Measurements from ENCODE around the gene MLLT6. TPM values are rescaled to one million over a fixed set of nuclear protein-coding genes. Genes with fewer than 3 reads are reported as not detected.

The MLLT6 gene
- total and polyA plus RNA-seq, 10 of the 15 experiments (the other 5 are each of a cell fraction or from before 2014, with no cell fraction given): 4.8 to 105 (median 36.3) TPM

DNA sequence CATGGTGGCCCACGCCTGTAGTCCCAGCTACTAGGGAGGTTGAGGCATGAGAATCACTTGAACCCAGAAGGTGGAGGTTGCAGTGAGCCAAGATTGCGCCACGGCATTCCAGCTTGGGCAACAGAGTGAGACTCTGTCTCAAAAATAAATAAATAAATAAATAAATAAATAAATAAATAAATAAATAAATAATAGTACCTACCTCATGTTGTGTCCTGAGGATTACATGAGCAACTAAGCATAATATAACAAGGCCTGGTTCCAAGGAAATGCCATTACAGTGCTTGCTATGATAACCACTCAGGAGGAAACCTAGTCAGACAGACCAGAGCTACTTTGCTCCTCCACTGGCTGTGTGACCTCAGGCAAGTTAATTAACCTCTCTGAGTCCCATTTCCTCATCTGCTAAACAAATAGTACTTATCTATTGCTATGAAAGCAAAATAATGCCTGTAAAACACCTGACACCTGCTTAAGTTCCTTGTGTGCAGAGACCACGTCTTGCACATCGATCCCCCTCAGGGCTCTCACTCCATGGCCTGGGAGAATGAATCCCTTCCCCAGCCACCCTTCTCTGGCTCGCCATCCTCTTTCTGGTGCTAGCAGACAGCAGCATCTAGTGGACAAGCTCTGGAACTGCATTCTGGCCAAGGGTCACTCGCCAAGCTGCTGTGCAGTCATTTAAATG is 37.8 kb upstream of the MLLT6 start:
- peaks cover 6 to 11% of the 10 kb centered on the region in 2 experiments; a peak in 3 of 4 replicates for H3K27me3 ChIP-seq (replicated peaks in 1 of 2; ENCODE audit: control insufficient read depth in 2 of 2, insufficient read depth in 2 of 2, low read length in 1 of 2)
- H3K9ac ChIP-seq (ENCODE audit: control insufficient read depth, insufficient read depth, low read length): no peak overlapping the region
- ChIA-PET SMC1A (ENCODE audit: uncharacterized antibody, unreplicated experiment) (interaction anchor here (0.6 to 10.8 kb wide), 26 partner anchors 8 to 486 kb away, joined by 3 to 227 read pairs (median 4); partner anchors contain the start of gene SRCIN1), CTCF (interaction anchor here (0.6 to 14.9 kb wide), 45 partner anchors 10 to 323 kb away, joined by 3 to 492 read pairs (median 5); partner anchors contain the start of gene GPR179), RAD21 (ENCODE audit: unreplicated experiment) (interaction anchor here (0.6 to 13.5 kb wide), 23 partner anchors 9 to 318 kb away, joined by 3 to 294 read pairs (median 4); partner anchors contain the start of genes ARHGAP23, PSMB3 and SRCIN1), POLR2A (interaction anchor here (1.0 kb wide), 2 partner anchors 108 to 203 kb away, joined by 3 to 13 read pairs; partner anchors contain the start of gene LASP1)
- no peak overlapping the region for H2AFZ ChIP-seq (ENCODE audit: control insufficient read depth, low read depth, low read length)
- in situ Hi-C loops (cut with MboI) (loop anchor here (5.0 kb wide), 1 partner anchor 110 kb away; no protein-coding TSS in a partner anchor), intact Hi-C loops (cut with micrococcal nuclease; ENCODE audit: unreplicated experiment) (loop anchor here (1.0 to 5.0 kb wide), 7 partner anchors 61 to 244 kb away; no protein-coding TSS in a partner anchor)
- peaks cover under 1% of the 10 kb centered on the region; the same call in 1 of the 2 replicates for H4K20me1 ChIP-seq (ENCODE audit: control insufficient read depth, insufficient read depth)
- no peak for DNase-seq (ENCODE audit: low read depth, low spot score)
- H3K9me3 ChIP-seq (replicated peaks; ENCODE audit: control insufficient read depth, insufficient read depth, low read length): no peaks in the 10 kb centered on the region
- H3K27ac ChIP-seq (ENCODE audit: control insufficient read depth, insufficient read depth): no peak overlapping the region
- no peak overlapping the region for H3K4me3 ChIP-seq
- H3K4me1 ChIP-seq (ENCODE audit: control insufficient read depth, insufficient read depth, low read length): peaks cover 5% of the 10 kb centered on the region
- H3K79me2 ChIP-seq (ENCODE audit: control insufficient read depth, insufficient read depth, low read length): no peaks in the 10 kb centered on the region
- FAIRE-seq: no peak
- no TSS peak for BruUV-seq (replicated peaks)
- H3K36me3 ChIP-seq (ENCODE audit: control insufficient read depth in 2 of 2, insufficient read depth in 2 of 2, low read length in 1 of 2): no peaks in the 10 kb centered on the region
- peak; percentile 76 for ATAC-seq
- WGBS (ENCODE audit: insufficient coverage, insufficient replicate concordance, low lambda C conversion rate, missing lambda C conversion rate): 26% methylated on average over 7 of the region's 7 CpGs
- no peak overlapping the region for H3K4me2 ChIP-seq (ENCODE audit: control insufficient read depth, insufficient read depth)
- TF ChIP-seq POLR2AphosphoS2 (IDR thresholded peaks at IDR 0.05; ENCODE audit: low read depth, low read length): no peak
- TF ChIP-seq ZNF217 (IDR thresholded peaks at IDR 0.05): peak; percentile 78
- TF ChIP-seq, protein P1, sequence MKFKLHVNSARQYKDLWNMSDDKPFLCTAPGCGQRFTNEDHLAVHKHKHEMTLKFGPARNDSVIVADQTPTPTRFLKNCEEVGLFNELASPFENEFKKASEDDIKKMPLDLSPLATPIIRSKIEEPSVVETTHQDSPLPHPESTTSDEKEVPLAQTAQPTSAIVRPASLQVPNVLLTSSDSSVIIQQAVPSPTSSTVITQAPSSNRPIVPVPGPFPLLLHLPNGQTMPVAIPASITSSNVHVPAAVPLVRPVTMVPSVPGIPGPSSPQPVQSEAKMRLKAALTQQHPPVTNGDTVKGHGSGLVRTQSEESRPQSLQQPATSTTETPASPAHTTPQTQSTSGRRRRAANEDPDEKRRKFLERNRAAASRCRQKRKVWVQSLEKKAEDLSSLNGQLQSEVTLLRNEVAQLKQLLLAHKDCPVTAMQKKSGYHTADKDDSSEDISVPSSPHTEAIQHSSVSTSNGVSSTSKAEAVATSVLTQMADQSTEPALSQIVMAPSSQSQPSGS (IDR thresholded peaks at IDR 0.05; ENCODE audit: low read length): no peak
- no peak for TF ChIP-seq TCF3 (IDR thresholded peaks at IDR 0.05; ENCODE audit: borderline replicate concordance, insufficient read depth, low read depth, low read length)
- TF ChIP-seq NR2C2 (IDR thresholded peaks at IDR 0.05; ENCODE audit: borderline replicate concordance, control insufficient read depth, insufficient read length, low read depth): no peak
- TF ChIP-seq, protein P2, sequence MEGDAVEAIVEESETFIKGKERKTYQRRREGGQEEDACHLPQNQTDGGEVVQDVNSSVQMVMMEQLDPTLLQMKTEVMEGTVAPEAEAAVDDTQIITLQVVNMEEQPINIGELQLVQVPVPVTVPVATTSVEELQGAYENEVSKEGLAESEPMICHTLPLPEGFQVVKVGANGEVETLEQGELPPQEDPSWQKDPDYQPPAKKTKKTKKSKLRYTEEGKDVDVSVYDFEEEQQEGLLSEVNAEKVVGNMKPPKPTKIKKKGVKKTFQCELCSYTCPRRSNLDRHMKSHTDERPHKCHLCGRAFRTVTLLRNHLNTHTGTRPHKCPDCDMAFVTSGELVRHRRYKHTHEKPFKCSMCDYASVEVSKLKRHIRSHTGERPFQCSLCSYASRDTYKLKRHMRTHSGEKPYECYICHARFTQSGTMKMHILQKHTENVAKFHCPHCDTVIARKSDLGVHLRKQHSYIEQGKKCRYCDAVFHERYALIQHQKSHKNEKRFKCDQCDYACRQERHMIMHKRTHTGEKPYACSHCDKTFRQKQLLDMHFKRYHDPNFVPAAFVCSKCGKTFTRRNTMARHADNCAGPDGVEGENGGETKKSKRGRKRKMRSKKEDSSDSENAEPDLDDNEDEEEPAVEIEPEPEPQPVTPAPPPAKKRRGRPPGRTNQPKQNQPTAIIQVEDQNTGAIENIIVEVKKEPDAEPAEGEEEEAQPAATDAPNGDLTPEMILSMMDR (IDR thresholded peaks at IDR 0.05 in 2 of 3, conservative IDR thresholded peaks at IDR 0.05 in 1 of 3; ENCODE audit: control insufficient read depth in 2 of 3, extremely low read depth in 1 of 3, insufficient read depth in 1 of 3, low read depth in 3 of 3, low read length in 3 of 3): peak; percentile 100; a peak in 5 of 6 replicates
- no peak for TF ChIP-seq MEF2B (IDR thresholded peaks at IDR 0.05; ENCODE audit: partially characterized antibody, poor library complexity, severe bottlenecking)
- TF ChIP-seq HDAC6 (IDR thresholded peaks at IDR 0.05; ENCODE audit: unreplicated experiment): no peak
- peak; percentile 97 for TF ChIP-seq SMC3 (IDR thresholded peaks at IDR 0.05; ENCODE audit: borderline replicate concordance, low read length)
- no peak for TF ChIP-seq SMAD1 (IDR thresholded peaks at IDR 0.05; ENCODE audit: low read depth, partially characterized antibody)
- no peak for TF ChIP-seq BACH1 (IDR thresholded peaks at IDR 0.05; ENCODE audit: borderline replicate concordance)
- peak in 1 of 2 experiments; percentile 13; a peak in 2 of 4 replicates for TF ChIP-seq IKZF2 (IDR thresholded peaks at IDR 0.05)
- TF ChIP-seq RB1 (IDR thresholded peaks at IDR 0.05; ENCODE audit: borderline replicate concordance): 0 out of 2 replicates have a peak, but pooled peaks have one; percentile 51
- TF ChIP-seq IKZF1 (conservative IDR thresholded peaks at IDR 0.05): peak; percentile 47
- 0 out of 2 replicates have a peak, but pooled peaks have one; percentile 42 for TF ChIP-seq TARDBP (IDR thresholded peaks at IDR 0.05; ENCODE audit: borderline replicate concordance)
- no peak for TF ChIP-seq NFIC (IDR thresholded peaks at IDR 0.05; ENCODE audit: low read depth, low read length)
- TF ChIP-seq SMARCA5 (IDR thresholded peaks at IDR 0.05): peak; percentile 99
- TF ChIP-seq, protein P3, sequence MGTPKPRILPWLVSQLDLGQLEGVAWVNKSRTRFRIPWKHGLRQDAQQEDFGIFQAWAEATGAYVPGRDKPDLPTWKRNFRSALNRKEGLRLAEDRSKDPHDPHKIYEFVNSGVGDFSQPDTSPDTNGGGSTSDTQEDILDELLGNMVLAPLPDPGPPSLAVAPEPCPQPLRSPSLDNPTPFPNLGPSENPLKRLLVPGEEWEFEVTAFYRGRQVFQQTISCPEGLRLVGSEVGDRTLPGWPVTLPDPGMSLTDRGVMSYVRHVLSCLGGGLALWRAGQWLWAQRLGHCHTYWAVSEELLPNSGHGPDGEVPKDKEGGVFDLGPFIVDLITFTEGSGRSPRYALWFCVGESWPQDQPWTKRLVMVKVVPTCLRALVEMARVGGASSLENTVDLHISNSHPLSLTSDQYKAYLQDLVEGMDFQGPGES (IDR thresholded peaks at IDR 0.05): no peak
- TF ChIP-seq TCF7 (IDR thresholded peaks at IDR 0.05; ENCODE audit: borderline replicate concordance): no peak
- TF ChIP-seq FOS (IDR thresholded peaks at IDR 0.05; ENCODE audit: borderline replicate concordance, extremely low read depth, insufficient read length): no peak
